Epithelial cell of proximal tubule (primary cell): ENCODE measurements around the gene WNT5B. TPM values are rescaled to one million over a fixed set of nuclear protein-coding genes. Genes with fewer than 3 reads are reported as not detected.

Experiments
- DNase-seq: peaks from one replicate; pipeline ENCODE4 v3.0.0-alpha.2; 2011; ENCODE audit warnings: low read depth
- H3K4me3 ChIP-seq: 2 replicates; pipeline ENCODE4 v1.5.1; 2011; ENCODE audit warnings: low read depth, mild to moderate bottlenecking, low read length
- total RNA-seq: library from RNA; depleted of rRNA; stranded (reverse); fragments of >200 nt; gene quantifications from 2 replicates; pipeline ENCODE4 v1.2.3, GENCODE V29; 2015
- TF ChIP-seq, protein P1 (sequence below): conservative IDR thresholded peaks from 2 replicates; pipeline ENCODE4 v1.5.1; 2012; ENCODE audit warnings: low read depth, mild to moderate bottlenecking, low read length

WNT5B gene
- total RNA-seq, 1 donor from 2014 or later = 6.6 TPM

DNA sequence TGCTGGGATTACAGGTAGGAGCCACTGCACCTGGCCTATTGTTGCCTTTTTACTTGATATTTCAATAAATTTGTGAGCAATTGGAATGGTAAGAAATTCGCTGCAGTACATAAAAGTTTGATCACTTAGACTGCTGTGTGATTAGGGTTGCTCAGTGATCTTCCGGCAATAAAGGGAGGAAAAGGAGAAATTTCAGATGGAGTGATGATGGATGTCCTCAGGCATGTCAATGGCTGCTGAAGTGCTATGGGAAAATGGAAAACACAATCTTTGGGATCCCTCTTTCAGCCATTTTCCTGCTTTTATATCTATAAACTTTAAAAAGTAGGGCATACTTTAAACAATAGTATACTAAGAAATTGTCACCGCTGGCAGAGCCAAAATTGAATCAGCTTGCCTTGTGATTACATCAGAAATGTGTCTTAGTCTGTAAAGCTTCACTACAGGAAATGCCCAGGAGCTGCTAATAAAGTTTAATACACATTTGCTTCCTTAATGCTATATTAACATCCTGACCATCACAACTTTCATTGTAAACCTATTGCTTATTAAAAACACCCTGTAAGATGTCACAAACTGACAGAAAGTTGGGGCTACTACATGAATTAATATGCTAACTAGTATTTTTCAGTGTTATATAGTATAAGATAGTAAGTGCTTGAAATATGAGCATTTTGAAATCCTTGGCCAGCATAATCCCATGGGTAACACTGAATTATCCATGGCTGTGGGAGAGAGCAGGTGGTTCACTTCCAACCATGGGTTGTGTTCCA is 20.9 kb upstream of the WNT5B start:
- TF ChIP-seq, protein P1, sequence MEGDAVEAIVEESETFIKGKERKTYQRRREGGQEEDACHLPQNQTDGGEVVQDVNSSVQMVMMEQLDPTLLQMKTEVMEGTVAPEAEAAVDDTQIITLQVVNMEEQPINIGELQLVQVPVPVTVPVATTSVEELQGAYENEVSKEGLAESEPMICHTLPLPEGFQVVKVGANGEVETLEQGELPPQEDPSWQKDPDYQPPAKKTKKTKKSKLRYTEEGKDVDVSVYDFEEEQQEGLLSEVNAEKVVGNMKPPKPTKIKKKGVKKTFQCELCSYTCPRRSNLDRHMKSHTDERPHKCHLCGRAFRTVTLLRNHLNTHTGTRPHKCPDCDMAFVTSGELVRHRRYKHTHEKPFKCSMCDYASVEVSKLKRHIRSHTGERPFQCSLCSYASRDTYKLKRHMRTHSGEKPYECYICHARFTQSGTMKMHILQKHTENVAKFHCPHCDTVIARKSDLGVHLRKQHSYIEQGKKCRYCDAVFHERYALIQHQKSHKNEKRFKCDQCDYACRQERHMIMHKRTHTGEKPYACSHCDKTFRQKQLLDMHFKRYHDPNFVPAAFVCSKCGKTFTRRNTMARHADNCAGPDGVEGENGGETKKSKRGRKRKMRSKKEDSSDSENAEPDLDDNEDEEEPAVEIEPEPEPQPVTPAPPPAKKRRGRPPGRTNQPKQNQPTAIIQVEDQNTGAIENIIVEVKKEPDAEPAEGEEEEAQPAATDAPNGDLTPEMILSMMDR = no peak
- no peak overlapping the region for H3K4me3 ChIP-seq
- DNase-seq = no peak

DNA sequence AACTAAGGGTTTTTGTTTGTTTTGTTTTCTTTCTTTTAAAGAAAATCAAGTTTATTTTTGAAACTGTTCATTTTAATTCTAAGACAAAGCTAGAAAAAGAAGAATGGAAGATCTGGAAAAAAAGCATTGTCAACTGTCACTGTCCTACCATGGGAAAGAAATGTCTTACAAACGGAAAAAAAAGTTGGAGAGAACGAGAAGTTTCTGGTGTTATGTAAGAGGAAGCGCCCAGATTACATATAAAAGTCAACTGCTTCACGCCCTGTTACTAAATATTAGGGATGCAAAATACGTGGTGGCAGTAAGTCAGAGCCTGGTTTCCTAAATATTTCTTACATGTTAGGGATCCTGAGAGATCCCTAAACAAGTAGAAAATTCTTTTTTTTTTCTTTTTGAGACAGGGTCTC is 20.3 kb upstream of the WNT5B start:
- TF ChIP-seq, protein P1 = no peak

DNA sequence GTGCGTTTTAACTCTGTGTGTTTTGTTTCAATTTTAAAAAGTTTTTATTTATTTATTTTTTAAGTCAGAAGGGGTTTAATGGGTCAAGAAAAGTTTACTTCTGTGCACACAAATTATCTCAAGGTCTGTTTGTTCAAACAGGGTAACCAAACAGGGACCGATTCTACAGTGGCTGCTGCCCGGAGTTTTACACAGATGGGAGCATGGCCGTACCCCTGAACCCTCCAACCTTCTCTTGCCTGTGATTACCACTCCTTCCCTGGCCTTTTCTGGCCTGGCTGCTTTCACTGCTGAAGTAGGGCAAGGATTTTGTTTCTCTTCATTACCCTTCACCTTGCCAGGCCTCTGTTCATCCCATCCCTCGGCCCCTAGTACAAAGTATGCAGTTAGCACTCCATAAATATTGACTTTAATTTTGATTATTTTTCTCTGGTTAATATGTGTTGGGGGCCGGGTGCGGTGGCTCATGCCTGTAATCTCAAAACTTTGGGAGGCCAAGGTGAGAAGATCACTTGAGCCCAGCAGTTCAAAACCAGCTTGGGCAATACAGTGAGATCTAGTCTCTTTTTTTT is 18.9 kb upstream of the WNT5B start:
- TF ChIP-seq, protein P1 = no peak
- no peak for DNase-seq
- no peak overlapping the region for H3K4me3 ChIP-seq

More for the DNA sequence above, 20.3 kb upstream of the WNT5B start:
- no peak overlapping the region for H3K4me3 ChIP-seq
- DNase-seq = no peak

DNA sequence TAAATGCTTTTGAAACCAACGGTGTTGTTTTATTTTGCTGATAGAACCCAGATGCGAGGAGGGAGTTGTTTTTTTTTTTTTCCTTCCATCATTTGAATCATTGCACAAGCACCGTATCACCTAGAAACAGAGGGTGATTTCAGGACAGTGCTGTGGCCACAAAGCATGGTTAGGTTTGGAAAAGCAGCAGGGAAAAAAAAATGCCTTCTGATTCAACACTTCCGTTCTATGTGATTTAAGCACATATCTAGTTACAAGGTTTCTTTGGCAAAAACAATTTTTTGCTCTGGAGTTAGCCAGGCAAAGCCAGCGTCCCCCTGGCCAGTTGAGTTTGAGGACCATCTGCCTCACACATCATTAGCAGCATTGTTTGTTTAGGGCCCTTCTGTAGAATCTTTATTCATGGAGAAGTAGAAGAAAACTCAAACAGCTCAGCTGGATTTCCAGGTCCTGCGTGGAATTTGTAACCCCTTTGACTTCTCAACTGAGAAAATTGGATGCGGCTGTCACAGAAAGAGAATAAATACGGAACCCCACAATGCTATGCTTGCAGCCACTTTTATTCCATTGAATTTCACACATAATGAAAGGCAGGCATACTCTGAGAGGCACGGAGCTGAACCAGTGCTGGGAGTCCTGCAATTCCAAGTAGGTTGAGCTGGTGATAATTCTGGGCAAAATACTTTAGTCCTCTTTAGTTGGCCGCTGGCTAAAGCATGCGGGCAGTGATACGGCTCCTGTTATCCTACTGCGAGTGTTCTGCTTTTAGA is 17.0 kb upstream of the WNT5B start:
- no peak overlapping the region for H3K4me3 ChIP-seq
- no peak for DNase-seq
- TF ChIP-seq, protein P1 = no peak

DNA sequence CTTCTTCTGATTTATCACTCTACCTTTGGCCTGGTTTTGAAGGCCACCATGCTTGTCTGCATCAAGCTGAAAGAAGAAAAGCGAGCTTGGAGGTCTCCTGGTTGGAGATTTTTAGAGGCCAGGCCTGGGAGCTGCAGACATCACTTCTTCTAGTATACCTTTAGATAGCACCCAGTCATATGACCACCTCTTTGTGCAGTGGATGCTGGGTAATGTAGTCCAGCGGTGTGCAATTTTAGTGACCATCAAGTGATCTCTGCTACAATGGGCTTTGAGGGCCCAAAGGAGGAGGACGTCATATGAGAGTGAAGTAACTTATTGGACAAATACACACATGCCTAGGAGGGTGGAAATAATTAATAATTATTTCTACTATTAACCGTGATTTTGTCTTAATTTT is 15.2 kb upstream of the WNT5B start:
- DNase-seq = no peak
- TF ChIP-seq, protein P1 = no peak
- no peak overlapping the region for H3K4me3 ChIP-seq

DNA sequence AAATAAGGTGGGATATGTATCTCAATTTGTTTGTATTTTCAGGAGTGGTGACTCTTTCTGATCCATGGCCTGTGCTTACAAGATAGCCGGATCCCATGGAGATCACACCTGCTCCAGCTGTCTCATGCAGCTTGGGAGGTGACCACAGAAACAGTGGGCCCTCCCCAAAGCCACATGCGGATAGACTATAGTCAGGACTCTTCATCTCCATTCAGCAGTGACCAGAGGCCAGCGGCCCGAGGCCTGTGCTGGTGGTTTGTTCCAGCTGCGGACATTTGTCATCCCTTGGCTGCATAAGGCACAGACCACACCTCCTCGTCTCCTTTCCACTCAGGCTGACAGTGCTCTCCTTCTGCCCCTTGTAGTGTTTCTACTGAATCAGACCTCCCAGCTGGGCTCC is 14.7 kb upstream of the WNT5B start:
- TF ChIP-seq, protein P1 = no peak
- no peak for DNase-seq
- H3K4me3 ChIP-seq = no peak overlapping the region
